ENCODE measurements around the gene TEAD1. TPM values are rescaled to one million over a fixed set of nuclear protein-coding genes. Genes with fewer than 3 reads are reported as not detected.
A peak's percentile ranks its signal among the peaks of the same experiment; 100 is the strongest.

Gene TEAD1
- 76.9 and 106 TPM in 2 replicates for total RNA-seq (2021)
- Bru-seq, nascent RNA, result percentile 94 among the genes with signal in this experiment
- percentile 92 among the genes with signal in this experiment for BruChase-seq, experiment 1, labeled RNA remaining after a 2-hour chase
- BruChase-seq, experiment 2, labeled RNA remaining after a 6-hour chase, result percentile 87 among the genes with signal in this experiment
- long read RNA-seq, partial matches to known transcripts, result 1 of 21 reads
- long read RNA-seq, other reads (novel, unspliced or antisense), result 20 of 21 reads

DNA sequence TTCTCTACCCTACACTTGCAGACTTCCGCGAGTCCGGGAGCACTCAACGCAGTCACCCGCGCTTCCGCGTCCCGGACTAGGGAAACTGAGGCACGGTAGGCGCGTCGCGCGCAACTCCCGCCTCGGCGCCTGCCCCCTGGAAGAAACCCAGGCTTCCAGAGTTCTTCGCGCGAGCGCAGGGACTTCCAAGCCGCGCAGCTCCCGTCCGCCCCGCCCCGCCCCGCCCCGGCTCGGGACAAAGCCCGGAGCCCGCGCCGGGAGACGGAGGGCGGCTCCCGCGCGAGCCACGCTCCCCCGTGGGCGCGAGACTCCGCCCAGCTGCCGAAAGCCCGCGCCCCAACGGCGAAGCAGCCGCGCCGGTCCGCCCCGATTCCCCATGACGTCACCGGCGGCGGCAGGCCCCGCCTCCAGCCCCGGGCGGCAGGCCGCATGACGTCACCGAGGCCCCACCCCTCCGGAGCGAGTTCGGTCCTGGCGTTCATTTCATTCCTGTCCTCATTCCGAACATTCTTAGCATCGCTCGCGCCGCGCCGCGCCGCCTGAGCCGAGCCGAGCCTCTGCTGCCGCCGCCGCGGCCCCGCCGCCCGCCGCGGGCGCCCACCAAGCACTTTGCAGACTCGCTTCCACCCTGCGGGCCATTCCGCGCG is at the start of gene TEAD1:
TSS of gene TEAD1 (plus strand) at position 498 of the 647 bp plus-strand sequence.
- no peak for TF ChIP-seq CTCF (conservative IDR thresholded peaks at IDR 0.05)
- TF ChIP-seq EZH2 (IDR thresholded peaks at IDR 0.05; ENCODE audit: low read depth), result no peak

DNA sequence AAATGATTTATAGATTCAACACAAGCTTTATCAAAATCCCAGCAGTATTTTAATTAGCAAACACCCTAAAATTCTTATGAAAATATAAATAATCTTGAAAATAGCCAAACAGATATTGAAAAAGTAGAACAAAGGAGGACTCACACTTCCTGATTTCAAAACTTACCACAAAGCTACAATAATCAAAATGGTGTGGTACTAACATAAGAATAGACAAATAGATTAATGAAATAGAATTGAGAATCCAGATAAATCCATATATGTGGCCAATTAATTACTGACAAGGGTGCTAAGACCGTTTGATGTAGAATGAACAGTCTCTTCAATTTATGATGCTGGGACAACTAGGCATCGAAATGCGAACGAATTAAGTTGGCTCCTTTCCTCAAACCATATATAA is 49.6 kb upstream of the TEAD1 start:
- H2AFZ ChIP-seq, result no peak overlapping the region
- TF ChIP-seq CTCF (conservative IDR thresholded peaks at IDR 0.05), result no peak
- no peak for TF ChIP-seq EZH2 (IDR thresholded peaks at IDR 0.05; ENCODE audit: low read depth)
- ChIA-PET POLR2A (ENCODE audit: unreplicated experiment) (no interaction called here), CTCF (no interaction called here)
- H3K27me3 ChIP-seq (ENCODE audit: insufficient read depth, low read depth), result no peaks in the 10 kb centered on the region
- intact Hi-C loops (cut with micrococcal nuclease; ENCODE audit: unreplicated experiment), result no loop called here
- H4K20me1 ChIP-seq (ENCODE audit: insufficient read depth), result no peaks in the 10 kb centered on the region
- no peaks in the 10 kb centered on the region for H3K36me3 ChIP-seq (ENCODE audit: low read depth)
- no peaks in the 10 kb centered on the region for H3F3A ChIP-seq (ENCODE audit: insufficient read depth, low read depth)
- no peak for DNase-seq
- H3K9me3 ChIP-seq (ENCODE audit: insufficient read depth, low read depth), result peaks cover 13% of the 10 kb centered on the region; the same call in 1 of the 2 replicates
- no peaks in the 10 kb centered on the region for H3K79me2 ChIP-seq (ENCODE audit: low read depth)
- no peak overlapping the region for H3K27ac ChIP-seq
- H3K4me3 ChIP-seq, result no peak overlapping the region
- no peak overlapping the region for H3K4me2 ChIP-seq
- no TSS peak for BruUV-seq (replicated peaks)
- no peaks in the 10 kb centered on the region for H3K4me1 ChIP-seq (replicated peaks; ENCODE audit: insufficient read depth)
- no peaks in the 10 kb centered on the region for H3K9me2 ChIP-seq (ENCODE audit: insufficient read depth)

More for the DNA sequence above, at the start of gene TEAD1:
- peak within 1 kb of the TSS; percentile 94 for H3K4me3 ChIP-seq
- peak within 1 kb of the TSS; percentile 71 for H3K27ac ChIP-seq
- H3K4me1 ChIP-seq (replicated peaks; ENCODE audit: insufficient read depth), result peaks cover 32% of the 10 kb centered on the region
- no peaks in the 10 kb centered on the region for H3K9me3 ChIP-seq (ENCODE audit: insufficient read depth, low read depth)
- peak within 1 kb of the TSS; percentile 94 for H3K4me2 ChIP-seq
- BruUV-seq (replicated peaks), result no TSS peak
- peak within 1 kb of the TSS; percentile 79 for H2AFZ ChIP-seq
- no peaks in the 10 kb centered on the region for H4K20me1 ChIP-seq (ENCODE audit: insufficient read depth)
- H3F3A ChIP-seq (ENCODE audit: insufficient read depth, low read depth), result no peaks in the 10 kb centered on the region; the same call in 1 of the 2 replicates
- H3K36me3 ChIP-seq (ENCODE audit: low read depth), result no peaks in the 10 kb centered on the region
- DNase-seq, result peak; percentile 71 to 97
- H3K9me2 ChIP-seq (ENCODE audit: insufficient read depth), result no peaks in the 10 kb centered on the region
- intact Hi-C loops (cut with micrococcal nuclease; ENCODE audit: unreplicated experiment), result loop anchor here (5.0 kb wide), 2 partner anchors 262 to 342 kb away; no protein-coding TSS in a partner anchor
- peaks cover 41% of the 10 kb centered on the region for H3K79me2 ChIP-seq (ENCODE audit: low read depth)
- ChIA-PET CTCF (no interaction called here), POLR2A (ENCODE audit: unreplicated experiment) (interaction anchor here (0.7 kb wide), 3 partner anchors 57 to 367 kb away, joined by 4 to 9 read pairs (median 4); no protein-coding TSS in a partner anchor)
- H3K27me3 ChIP-seq (ENCODE audit: insufficient read depth, low read depth), result no peaks in the 10 kb centered on the region

DNA sequence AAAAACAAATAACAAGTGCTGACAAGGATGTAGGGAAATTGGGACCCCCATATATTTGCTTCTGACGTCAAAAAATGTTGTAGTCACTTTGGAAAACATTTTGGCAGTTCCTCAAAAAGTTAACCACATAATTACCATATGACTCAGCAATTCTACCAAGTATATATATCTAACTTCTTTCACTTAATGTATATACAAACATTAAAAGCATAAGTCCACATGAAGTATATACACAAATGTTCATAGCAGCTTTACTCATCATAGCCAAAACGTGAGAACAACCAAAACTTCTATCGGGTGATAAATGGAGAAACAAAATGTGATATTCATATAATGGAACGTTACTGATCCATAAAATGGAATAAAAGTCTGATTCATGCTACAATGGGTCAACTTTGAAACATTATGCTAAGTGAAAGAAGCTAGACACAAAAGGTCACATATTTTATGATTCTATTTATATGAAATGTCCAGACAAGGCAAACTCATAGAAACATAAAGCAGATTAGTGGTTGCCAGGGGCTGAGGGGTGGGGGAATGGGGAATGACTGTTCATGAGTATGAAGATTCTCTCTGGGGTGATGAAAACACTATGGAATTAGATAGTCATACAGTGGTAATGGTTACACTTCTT is 48.7 kb upstream of the TEAD1 start:
- DNase-seq, result no peak
- Histone ChIP-seq H3K79me2 (ENCODE audit: low read depth) (no peaks in the 10 kb centered on the region), H3K4me2 (no peak overlapping the region), H3K4me1 (replicated peaks; ENCODE audit: insufficient read depth) (no peaks in the 10 kb centered on the region), H3K36me3 (ENCODE audit: low read depth) (no peaks in the 10 kb centered on the region), H3K27me3 (ENCODE audit: insufficient read depth, low read depth) (no peaks in the 10 kb centered on the region), H3K27ac (peak overlapping the region; percentile 26; the same call in 1 of the 2 replicates), H3F3A (ENCODE audit: insufficient read depth, low read depth) (no peaks in the 10 kb centered on the region), H3K9me2 (ENCODE audit: insufficient read depth) (no peaks in the 10 kb centered on the region), H2AFZ (no peak overlapping the region), H4K20me1 (ENCODE audit: insufficient read depth) (no peaks in the 10 kb centered on the region), H3K9me3 (ENCODE audit: insufficient read depth, low read depth) (peaks cover 13% of the 10 kb centered on the region; the same call in 1 of the 2 replicates), H3K4me3 (no peak overlapping the region)
- TF ChIP-seq CTCF (conservative IDR thresholded peaks at IDR 0.05), result no peak
- no peak for TF ChIP-seq EZH2 (IDR thresholded peaks at IDR 0.05; ENCODE audit: low read depth)
- intact Hi-C loops (cut with micrococcal nuclease; ENCODE audit: unreplicated experiment), result no loop called here
- CTCF ChIA-PET, result interaction anchor here (0.6 kb wide), 1 partner anchor 570 kb away, joined by 3 read pairs; no protein-coding TSS in a partner anchor
- POLR2A ChIA-PET (ENCODE audit: unreplicated experiment), result no interaction called here
- BruUV-seq (replicated peaks), result no TSS peak
